H9 (cell line): Measurements from ENCODE around the gene SRGAP3. TPM values are rescaled to one million over a fixed set of nuclear protein-coding genes. Genes with fewer than 3 reads are reported as not detected.

Source experiments
- DNase-seq: peaks from one replicate; pipeline ENCODE4 v3.0.0-alpha.2; 2017
- H2AFZ ChIP-seq: one replicate; pipeline ENCODE4 v1.6.1; 2013; ENCODE audit warnings: mild to moderate bottlenecking, low read length, control low read depth, moderate library complexity
- H2AK5ac ChIP-seq: 2 replicates; pipeline ENCODE4 v1.6.1; 2013; ENCODE audit warnings: low read length, control low read depth, mixed read lengths; ENCODE audit not compliant: insufficient read length
- H2BK120ac ChIP-seq: one replicate; pipeline ENCODE4 v1.6.1; 2013; ENCODE audit warnings: low read depth, mild to moderate bottlenecking, low read length, control low read depth, inconsistent platforms; ENCODE audit not compliant: poor library complexity, severe bottlenecking
- H2BK12ac ChIP-seq: 2 replicates; pipeline ENCODE4 v1.6.1; 2013; ENCODE audit warnings: low read length, control low read depth, mixed read lengths, low read depth; ENCODE audit not compliant: insufficient read length
- H2BK15ac ChIP-seq: 2 replicates; pipeline ENCODE4 v1.6.1; 2013; ENCODE audit warnings: low read depth, low read length, control low read depth
- H2BK20ac ChIP-seq: one replicate; pipeline ENCODE4 v1.6.1; 2013; ENCODE audit warnings: low read depth, mild to moderate bottlenecking, low read length, control low read depth, inconsistent platforms; ENCODE audit not compliant: poor library complexity, severe bottlenecking
- H2BK5ac ChIP-seq: 2 replicates; pipeline ENCODE4 v1.6.1; 2013; ENCODE audit warnings: low read length, control low read depth, mixed read lengths; ENCODE audit not compliant: insufficient read length
- H3K14ac ChIP-seq: 2 replicates; pipeline ENCODE4 v1.6.1; 2013; ENCODE audit warnings: low read length, control low read depth; ENCODE audit not compliant: insufficient read depth
- H3K18ac ChIP-seq: 2 replicates; pipeline ENCODE4 v1.6.1; 2013; ENCODE audit warnings: low read depth, mild to moderate bottlenecking, mixed read lengths, low read length, control low read depth; ENCODE audit not compliant: insufficient read length
- H3K23ac ChIP-seq: 2 replicates; pipeline ENCODE4 v1.6.1; 2013; ENCODE audit warnings: low read length, control low read depth, mixed read lengths, low read depth; ENCODE audit not compliant: insufficient read length
- H3K23me2 ChIP-seq: 2 replicates; pipeline ENCODE4 v1.6.1; 2013; ENCODE audit warnings: low read depth, mild to moderate bottlenecking, mixed read lengths, low read length, control low read depth; ENCODE audit not compliant: insufficient read length, poor library complexity, severe bottlenecking
- H3K27ac ChIP-seq: 2 replicates; pipeline ENCODE4 v1.5.1; 2013; ENCODE audit warnings: low read length, control low read depth, mixed read lengths, low read depth; ENCODE audit not compliant: insufficient read length
- H3K27me3 ChIP-seq: 2 replicates; pipeline ENCODE4 v1.6.1; 2013; ENCODE audit warnings: low read length, control low read depth, inconsistent platforms; ENCODE audit not compliant: insufficient read depth
- H3K4ac ChIP-seq: 2 replicates; pipeline ENCODE4 v1.6.1; 2013; ENCODE audit warnings: low read depth, mild to moderate bottlenecking, control low read depth, inconsistent platforms, low read length, moderate library complexity
- H3K4me1 ChIP-seq: 2 replicates; pipeline ENCODE4 v1.6.1; 2013; ENCODE audit warnings: low read length, control low read depth, inconsistent platforms; ENCODE audit not compliant: insufficient read depth
- H3K4me2 ChIP-seq: 2 replicates; pipeline ENCODE4 v1.6.1; 2013; ENCODE audit warnings: low read length, control low read depth, mixed read lengths; ENCODE audit not compliant: insufficient read length, insufficient read depth
- H3K56ac ChIP-seq: 2 replicates; pipeline ENCODE4 v1.6.1; 2013; ENCODE audit warnings: low read depth, mild to moderate bottlenecking, mixed read lengths, low read length, control low read depth; ENCODE audit not compliant: insufficient read length
- H3K79me1 ChIP-seq: 2 replicates; pipeline ENCODE4 v1.6.1; 2013; ENCODE audit warnings: low read depth, mild to moderate bottlenecking, moderate library complexity, low read length, control low read depth, inconsistent platforms; ENCODE audit not compliant: insufficient read depth, poor library complexity, severe bottlenecking
- H3K79me2 ChIP-seq: 2 replicates; pipeline ENCODE4 v1.6.1; 2013; ENCODE audit warnings: low read length, control low read depth, inconsistent platforms; ENCODE audit not compliant: insufficient read depth
- H3K9ac ChIP-seq: 2 replicates; pipeline ENCODE4 v1.6.1; 2013; ENCODE audit warnings: low read length, control low read depth, mixed read lengths; ENCODE audit not compliant: insufficient read length; ENCODE audit errors: extremely low read depth
- H3K9me3 ChIP-seq: one replicate; pipeline ENCODE4 v1.6.1; 2013; ENCODE audit warnings: low read depth, low read length, inconsistent platforms; ENCODE audit not compliant: control insufficient read depth
- H3T11ph ChIP-seq: one replicate; pipeline ENCODE4 v1.6.1; 2013; ENCODE audit warnings: mild to moderate bottlenecking, low read length, control low read depth, inconsistent platforms
- H4K20me1 ChIP-seq: one replicate; pipeline ENCODE4 v1.6.1; 2013; ENCODE audit not compliant: control insufficient read depth, insufficient read length, insufficient read depth
- H4K5ac ChIP-seq: 2 replicates; pipeline ENCODE4 v1.6.1; 2013; ENCODE audit warnings: low read depth, mild to moderate bottlenecking, mixed read lengths, low read length, control low read depth; ENCODE audit not compliant: insufficient read length
- H4K8ac ChIP-seq: replicated peaks from 2 replicates; pipeline ENCODE4 v1.6.1; 2013; ENCODE audit warnings: low read length, control low read depth, mixed read lengths, low read depth; ENCODE audit not compliant: insufficient read length
- H4K91ac ChIP-seq: 2 replicates; pipeline ENCODE4 v1.6.1; 2013; ENCODE audit warnings: low read depth, mild to moderate bottlenecking, moderate library complexity, mixed read lengths, low read length, control low read depth; ENCODE audit not compliant: insufficient read length
- H3K27ac Mint-ChIP-seq, 3 experiments: 2 replicates in 2 of 3; 3 replicates in 1 of 3; pipeline ENCODE4 v1.8.0; 2020 to 2021; ENCODE audit warnings: mixed read lengths in 3 of 3, mild to moderate bottlenecking in 1 of 3, moderate library complexity in 1 of 3
- H3K27me3 Mint-ChIP-seq: 2 replicates; pipeline ENCODE4 v1.8.0; 2021; ENCODE audit warnings: low read depth, mild to moderate bottlenecking, moderate library complexity, mixed read lengths
- H3K36me3 Mint-ChIP-seq, 3 experiments: 2 replicates in 2 of 3; 3 replicates in 1 of 3; pipeline ENCODE4 v1.8.0; 2020 to 2021; ENCODE audit warnings: low read depth in 3 of 3, mixed read lengths in 3 of 3; ENCODE audit not compliant: insufficient read depth in 1 of 3
- H3K4me1 Mint-ChIP-seq, 2 experiments: 2 replicates each; pipeline ENCODE4 v1.8.0; 2020; ENCODE audit warnings: mixed read lengths in 2 of 2
- H3K4me3 Mint-ChIP-seq, 2 experiments: 2 replicates in 1 of 2; 3 replicates in 1 of 2; pipeline ENCODE4 v1.8.0; 2020 to 2021; ENCODE audit warnings: mild to moderate bottlenecking in 2 of 2, mixed read lengths in 2 of 2, moderate library complexity in 1 of 2
- H3K9me3 Mint-ChIP-seq, 2 experiments: 2 replicates in 1 of 2; 3 replicates in 1 of 2; pipeline ENCODE4 v1.8.0; 2020; ENCODE audit warnings: mild to moderate bottlenecking in 2 of 2, mixed read lengths in 2 of 2, moderate library complexity in 1 of 2
- CTCF ChIP-seq: fragments of 200-600 bp; sonication (generic); conservative IDR thresholded peaks from 3 replicates; pipeline ENCODE4 v1.8.0; 2021; ENCODE audit warnings: antibody characterized with exemption, mild to moderate bottlenecking
- WGBS: extraction: QIAGEN DNeasy Blood & Tissue Kit; methylation state at CpG from one replicate; pipeline ENCODE4 v1.1.7; 2013; ENCODE audit warnings: missing lambda C conversion rate, low lambda C conversion rate, mixed read lengths; ENCODE audit not compliant: insufficient read length; ENCODE audit errors: extremely low coverage; 5-methylcytosine and 5-hydroxymethylcytosine counted together
- total RNA-seq: library from RNA; stranded (reverse); gene quantifications from 2 replicates; pipeline ENCODE4 v1.2.1, GENCODE V29; 2021

SRGAP3 gene
- total RNA-seq, 1 experiment from 2014 or later: 3.4 TPM

GRCh38 chr3:9238276-9238675, 11.2 kb downstream of the SRGAP3 start:
- H3K4ac ChIP-seq: no peak overlapping the region
- peaks cover 0 to 6% (median 6%) of the 10 kb centered on the region in 3 experiments; a peak in 5 of 7 replicates for H3K36me3 Mint-ChIP-seq
- no peak overlapping the region for H4K8ac ChIP-seq
- no peak overlapping the region for H3K14ac ChIP-seq
- H3K27me3 Mint-ChIP-seq: no peaks in the 10 kb centered on the region
- no peak overlapping the region for H3K23ac ChIP-seq
- no peak overlapping the region for H4K5ac ChIP-seq
- H3K9ac ChIP-seq: no peak overlapping the region
- no peak overlapping the region for H3K56ac ChIP-seq
- H2BK12ac ChIP-seq: no peak overlapping the region
- no peak overlapping the region for H4K91ac ChIP-seq
- H2AK5ac ChIP-seq: no peak overlapping the region
- no CpG with 5 or more reads among the region's 5 CpGs for WGBS
- no peaks in the 10 kb centered on the region for H3K27me3 ChIP-seq
- TF ChIP-seq CTCF: no peak
- DNase-seq: no peak
- H2BK15ac ChIP-seq: no peak overlapping the region
- H3K18ac ChIP-seq: no peak overlapping the region
- no peak overlapping the region for H3K4me2 ChIP-seq
- no peak overlapping the region for H3K4me3 Mint-ChIP-seq
- no peaks in the 10 kb centered on the region for H3K79me2 ChIP-seq
- no peak overlapping the region for H3T11ph ChIP-seq
- H3K27ac ChIP-seq: no peak overlapping the region
- no peak overlapping the region for H2BK5ac ChIP-seq
- H3K9me3 ChIP-seq: no peaks in the 10 kb centered on the region
- no peaks in the 10 kb centered on the region for H3K23me2 ChIP-seq
- no peak overlapping the region for H2BK20ac ChIP-seq
- H3K4me1 Mint-ChIP-seq: peaks cover 0 to 10% of the 10 kb centered on the region in 2 experiments; a peak in 2 of 4 replicates
- H3K79me1 ChIP-seq: no peaks in the 10 kb centered on the region
- no peak overlapping the region for H2AFZ ChIP-seq
- H3K9me3 Mint-ChIP-seq: no peaks in the 10 kb centered on the region
- H4K20me1 ChIP-seq: no peaks in the 10 kb centered on the region
- H3K27ac Mint-ChIP-seq: no peak overlapping the region
- no peak overlapping the region for H2BK120ac ChIP-seq
- no peaks in the 10 kb centered on the region for H3K4me1 ChIP-seq
